Subcutaneous abdominal adipose tissue (tissue), 5 donors: ENCODE data around the gene GALR3.
"Not testable (repeated sequence)": the region's sequence is repeated elsewhere in the genome, so short reads cannot be mapped to it uniquely, and the experiment has no call there.

Experiments used
- H3K27ac ChIP-seq: one replicate; pipeline ENCODE4 v1.7.0; 2013; ENCODE audit warnings: low read depth, mild to moderate bottlenecking, inconsistent platforms, low read length, moderate library complexity
- H3K27me3 ChIP-seq, 5 donors: one replicate each; pipeline ENCODE4 v1.7.0; 2013; ENCODE audit warnings: low read length in 5 of 5, inconsistent platforms in 1 of 5; ENCODE audit not compliant: control insufficient read depth in 5 of 5, insufficient read depth in 4 of 5
- H3K36me3 ChIP-seq, 5 donors: one replicate each; pipeline ENCODE4 v1.7.0; 2013; ENCODE audit warnings: low read length in 5 of 5; ENCODE audit not compliant: control insufficient read depth in 5 of 5, insufficient read depth in 5 of 5
- H3K4me1 ChIP-seq, 5 donors: one replicate each; pipeline ENCODE4 v1.7.0; 2013; ENCODE audit warnings: low read length in 5 of 5, mild to moderate bottlenecking in 3 of 5, moderate library complexity in 1 of 5; ENCODE audit not compliant: control insufficient read depth in 5 of 5, insufficient read depth in 5 of 5
- H3K4me3 ChIP-seq, 5 donors: one replicate each; pipeline ENCODE4 v1.7.0; 2013; ENCODE audit warnings: low read length in 5 of 5, low read depth in 1 of 5
- H3K9ac ChIP-seq, 5 donors: one replicate each; pipeline ENCODE4 v1.7.0; 2013; ENCODE audit warnings: low read length in 5 of 5, mild to moderate bottlenecking in 4 of 5, moderate library complexity in 3 of 5
- H3K9me3 ChIP-seq, 5 donors: one replicate each; pipeline ENCODE4 v1.7.0; 2013; ENCODE audit warnings: low read length in 5 of 5; ENCODE audit not compliant: control insufficient read depth in 5 of 5
- donor health status: healthy.
- donor health status: healthy.
- donor health status: healthy.
- donor health status: healthy.
- donor health status: healthy.

The GALR3 gene

GRCh38 chr22:37784829-37785495, 38.2 kb upstream of the GALR3 start:
- no peak overlapping the region for H3K9ac ChIP-seq
- peaks cover 0 to 3% (median under 1%) of the 10 kb centered on the region in 5 donors for H3K4me1 ChIP-seq
- no peak overlapping the region for H3K4me3 ChIP-seq
- H3K27ac ChIP-seq: no peak overlapping the region
- H3K27me3 ChIP-seq: peaks cover 0 to 4% (median 0%) of the 10 kb centered on the region in 5 donors
- no peaks in the 10 kb centered on the region for H3K36me3 ChIP-seq
- no peaks in the 10 kb centered on the region for H3K9me3 ChIP-seq

GRCh38 chr22:37790234-37790633, 32.9 kb upstream of the GALR3 start:
- Histone ChIP-seq H3K27me3 (peaks cover 0 to 3% (median 0%) of the 10 kb centered on the region in 5 donors), H3K36me3 (no peaks in the 10 kb centered on the region), H3K9me3 (no peaks in the 10 kb centered on the region), H3K9ac (no peak overlapping the region), H3K4me3 (no peak overlapping the region), H3K4me1 (peaks cover 0 to 3% (median 0%) of the 10 kb centered on the region in 5 donors), H3K27ac (no peak overlapping the region)

- no peaks in the 10 kb centered on the region for H3K9me3 ChIP-seq
- no peak overlapping the region for H3K4me3 ChIP-seq
- H3K9ac ChIP-seq: no peak overlapping the region
- H3K27ac ChIP-seq: no peak overlapping the region
- no peaks in the 10 kb centered on the region for H3K36me3 ChIP-seq
- H3K4me1 ChIP-seq: peaks cover 0 to 3% (median 0%) of the 10 kb centered on the region in 5 donors
- H3K27me3 ChIP-seq: no peaks in the 10 kb centered on the region
These were observed 30.7 kb upstream of the GALR3 start for GRCh38 chr22:37792494-37792893.

- Histone ChIP-seq H3K27ac (no peak overlapping the region), H3K4me1 (peaks cover 0 to 3% (median 0%) of the 10 kb centered on the region in 5 donors), H3K9ac (no peak overlapping the region), H3K27me3 (no peaks in the 10 kb centered on the region), H3K36me3 (no peaks in the 10 kb centered on the region), H3K9me3 (no peaks in the 10 kb centered on the region), H3K4me3 (no peak overlapping the region)
These were observed 28.8 kb upstream of the GALR3 start for GRCh38 chr22:37794376-37794775.

- H3K9me3 ChIP-seq: no peaks in the 10 kb centered on the region
- peaks cover 0 to 3% (median 0%) of the 10 kb centered on the region in 5 donors for H3K4me1 ChIP-seq
- no peak overlapping the region for H3K27ac ChIP-seq
- H3K36me3 ChIP-seq: no peaks in the 10 kb centered on the region
- H3K9ac ChIP-seq: no peak overlapping the region
- H3K27me3 ChIP-seq: no peaks in the 10 kb centered on the region
- H3K4me3 ChIP-seq: no peak overlapping the region
These were observed 27.1 kb upstream of the GALR3 start for GRCh38 chr22:37796079-37796478.

- H3K27ac ChIP-seq, H3K36me3 ChIP-seq, H3K4me1 ChIP-seq, H3K9ac ChIP-seq, H3K27me3 ChIP-seq, H3K4me3 ChIP-seq, H3K9me3 ChIP-seq: not testable (repeated sequence)
These were observed 25.9 kb upstream of the GALR3 start for GRCh38 chr22:37797259-37797658.

GRCh38 chr22:37797874-37798500, 25.2 kb upstream of the GALR3 start:
- Histone ChIP-seq H3K9me3 (no peaks in the 10 kb centered on the region), H3K4me3 (no peak overlapping the region), H3K27ac (no peak overlapping the region), H3K4me1 (peaks cover 0 to 13% (median 12%) of the 10 kb centered on the region in 5 donors), H3K9ac (no peak overlapping the region), H3K36me3 (no peaks in the 10 kb centered on the region), H3K27me3 (no peaks in the 10 kb centered on the region)

GRCh38 chr22:37799979-37800378, 23.2 kb upstream of the GALR3 start:
- H3K9ac ChIP-seq, H3K36me3 ChIP-seq, H3K27ac ChIP-seq, H3K4me3 ChIP-seq, H3K27me3 ChIP-seq, H3K9me3 ChIP-seq: not testable (repeated sequence)
- peaks cover 0 to 30% (median 26%) of the 10 kb centered on the region in 5 donors for H3K4me1 ChIP-seq

GRCh38 chr22:37801946-37802309, 21.3 kb upstream of the GALR3 start:
- Histone ChIP-seq H3K27ac (no peak overlapping the region), H3K4me1 (peaks cover 2 to 48% (median 43%) of the 10 kb centered on the region in 5 donors), H3K27me3 (no peaks in the 10 kb centered on the region), H3K9me3 (no peaks in the 10 kb centered on the region), H3K36me3 (no peaks in the 10 kb centered on the region), H3K9ac (peak overlapping the region in 4 of 5 donors; percentile 55 to 77 (median 64)), H3K4me3 (peak overlapping the region in 4 of 5 donors; percentile 65 to 74 (median 70))

GRCh38 chr22:37802310-37803194, 20.6 kb upstream of the GALR3 start:
- no peaks in the 10 kb centered on the region for H3K9me3 ChIP-seq
- no peak overlapping the region for H3K27ac ChIP-seq
- H3K9ac ChIP-seq: peak overlapping the region in 4 of 5 donors; percentile 55 to 77 (median 64)
- no peaks in the 10 kb centered on the region for H3K27me3 ChIP-seq
- no peaks in the 10 kb centered on the region for H3K36me3 ChIP-seq
- peak overlapping the region; percentile 65 to 75 (median 71) for H3K4me3 ChIP-seq
- H3K4me1 ChIP-seq: peaks cover 2 to 52% (median 48%) of the 10 kb centered on the region in 5 donors
